PFSK-1 (cell line): Measurements from ENCODE around the gene SAA4.

Source experiments
- FOXP2 ChIP-seq: optimal IDR thresholded peaks from 2 replicates; pipeline ENCODE3; 2011; ENCODE audit warnings: borderline replicate concordance, control low read depth, inconsistent platforms; ENCODE audit not compliant: insufficient read depth; ENCODE audit errors: extremely low read length, extremely low read depth
- POLR2AphosphoS5 ChIP-seq: IDR thresholded peaks from 2 replicates; pipeline ENCODE4 v1.6.1; 2012; ENCODE audit warnings: low read depth, mild to moderate bottlenecking, control low read depth, low read length, moderate library complexity
- SIN3A ChIP-seq: IDR thresholded peaks from 2 replicates; pipeline ENCODE4 v1.6.1; 2012; ENCODE audit warnings: mild to moderate bottlenecking, low read length, moderate library complexity, borderline replicate concordance; ENCODE audit not compliant: insufficient read depth
- TAF1 ChIP-seq: IDR thresholded peaks from 2 replicates; pipeline ENCODE4 v1.6.1; 2012; ENCODE audit warnings: low read length, control low read depth, borderline replicate concordance; ENCODE audit not compliant: insufficient read depth
- TF ChIP-seq, protein P1 (sequence below), 2 experiments: IDR thresholded peaks; 2 replicates each; pipeline versions ENCODE4 v1.6.1 to v1.8.0; 2011 to 2012; ENCODE audit warnings: low read depth in 2 of 2, low read length in 2 of 2, control low read depth in 1 of 2, inconsistent platforms in 1 of 2, mild to moderate bottlenecking in 1 of 2, moderate library complexity in 1 of 2; ENCODE audit not compliant: insufficient read depth in 1 of 2

SAA4 gene

DNA sequence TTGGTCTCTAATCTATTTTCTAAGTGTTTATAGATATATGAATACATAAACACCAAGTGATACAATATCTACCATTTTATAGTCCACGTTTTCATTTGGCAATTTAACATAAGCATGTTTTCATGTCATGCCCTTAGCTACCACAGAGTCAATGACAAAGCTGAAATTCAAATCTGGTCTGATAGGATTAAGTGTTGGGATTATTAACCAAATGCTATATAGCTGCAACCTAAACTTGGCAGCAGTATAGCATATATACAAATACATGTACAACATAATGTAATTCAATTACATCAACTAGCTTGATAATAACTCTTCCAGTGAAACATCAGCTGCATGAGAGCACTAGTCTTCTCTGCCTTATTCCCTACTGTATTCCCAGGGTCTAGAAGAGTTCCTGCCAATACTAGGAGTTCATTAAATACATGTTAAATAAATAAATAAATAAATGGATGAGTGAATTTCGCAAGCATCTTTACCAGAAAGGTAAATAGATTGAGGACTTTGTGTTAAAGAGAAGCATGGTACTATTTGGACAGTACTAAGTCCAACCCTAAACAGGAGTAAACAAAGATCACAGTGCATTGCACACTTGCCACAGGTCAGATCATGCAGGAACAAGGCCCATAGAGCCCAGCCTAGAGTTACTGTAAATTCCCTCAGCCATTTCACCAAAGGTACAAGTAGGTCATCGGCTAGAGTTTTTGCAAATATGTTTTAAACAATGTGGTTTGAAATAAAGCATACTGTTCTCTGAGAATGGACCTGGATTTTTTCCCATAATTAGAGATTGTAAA lies 12.8 kb downstream of the SAA4 start:
- TF ChIP-seq POLR2AphosphoS5 (no peak), FOXP2 (no peak)

DNA sequence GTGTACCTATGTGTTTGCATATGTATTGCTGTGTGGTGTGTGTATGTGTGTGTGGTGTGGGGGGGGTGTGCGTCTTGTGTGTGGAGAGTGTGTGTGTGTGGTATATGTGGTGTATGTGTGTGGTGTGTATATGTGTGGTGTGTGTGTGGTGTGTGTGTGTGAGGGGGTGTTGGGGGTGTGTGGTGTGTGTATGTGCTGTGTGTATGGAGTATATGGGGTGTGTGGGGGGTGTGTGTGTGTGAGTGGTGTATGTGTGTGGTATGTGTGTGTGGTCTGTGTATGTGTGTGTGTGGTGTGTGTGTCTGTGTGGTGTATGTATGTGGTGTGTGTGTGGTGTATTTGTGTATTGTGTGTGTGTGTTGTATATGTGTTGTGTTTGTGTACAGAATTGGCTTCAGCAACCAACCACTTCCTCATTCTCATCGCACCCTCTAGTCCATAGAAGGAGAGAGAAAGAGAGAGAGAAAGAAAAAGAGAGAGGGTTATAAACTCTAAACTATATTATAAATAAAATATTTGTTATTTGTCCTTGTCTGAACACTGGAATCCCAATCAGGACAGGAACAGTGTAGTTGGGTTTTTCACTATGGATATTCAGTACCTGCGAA lies 13.7 kb downstream of the SAA4 start:
- TF ChIP-seq FOXP2 (no peak), POLR2AphosphoS5 (no peak), TAF1 (no peak), SIN3A (no peak)
- TF ChIP-seq, protein P1, sequence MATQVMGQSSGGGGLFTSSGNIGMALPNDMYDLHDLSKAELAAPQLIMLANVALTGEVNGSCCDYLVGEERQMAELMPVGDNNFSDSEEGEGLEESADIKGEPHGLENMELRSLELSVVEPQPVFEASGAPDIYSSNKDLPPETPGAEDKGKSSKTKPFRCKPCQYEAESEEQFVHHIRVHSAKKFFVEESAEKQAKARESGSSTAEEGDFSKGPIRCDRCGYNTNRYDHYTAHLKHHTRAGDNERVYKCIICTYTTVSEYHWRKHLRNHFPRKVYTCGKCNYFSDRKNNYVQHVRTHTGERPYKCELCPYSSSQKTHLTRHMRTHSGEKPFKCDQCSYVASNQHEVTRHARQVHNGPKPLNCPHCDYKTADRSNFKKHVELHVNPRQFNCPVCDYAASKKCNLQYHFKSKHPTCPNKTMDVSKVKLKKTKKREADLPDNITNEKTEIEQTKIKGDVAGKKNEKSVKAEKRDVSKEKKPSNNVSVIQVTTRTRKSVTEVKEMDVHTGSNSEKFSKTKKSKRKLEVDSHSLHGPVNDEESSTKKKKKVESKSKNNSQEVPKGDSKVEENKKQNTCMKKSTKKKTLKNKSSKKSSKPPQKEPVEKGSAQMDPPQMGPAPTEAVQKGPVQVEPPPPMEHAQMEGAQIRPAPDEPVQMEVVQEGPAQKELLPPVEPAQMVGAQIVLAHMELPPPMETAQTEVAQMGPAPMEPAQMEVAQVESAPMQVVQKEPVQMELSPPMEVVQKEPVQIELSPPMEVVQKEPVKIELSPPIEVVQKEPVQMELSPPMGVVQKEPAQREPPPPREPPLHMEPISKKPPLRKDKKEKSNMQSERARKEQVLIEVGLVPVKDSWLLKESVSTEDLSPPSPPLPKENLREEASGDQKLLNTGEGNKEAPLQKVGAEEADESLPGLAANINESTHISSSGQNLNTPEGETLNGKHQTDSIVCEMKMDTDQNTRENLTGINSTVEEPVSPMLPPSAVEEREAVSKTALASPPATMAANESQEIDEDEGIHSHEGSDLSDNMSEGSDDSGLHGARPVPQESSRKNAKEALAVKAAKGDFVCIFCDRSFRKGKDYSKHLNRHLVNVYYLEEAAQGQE (IDR thresholded peaks at IDR 0.05; ENCODE audit: insufficient read depth in 1 of 2, low read depth in 2 of 2, low read length in 2 of 2), result no peak

DNA sequence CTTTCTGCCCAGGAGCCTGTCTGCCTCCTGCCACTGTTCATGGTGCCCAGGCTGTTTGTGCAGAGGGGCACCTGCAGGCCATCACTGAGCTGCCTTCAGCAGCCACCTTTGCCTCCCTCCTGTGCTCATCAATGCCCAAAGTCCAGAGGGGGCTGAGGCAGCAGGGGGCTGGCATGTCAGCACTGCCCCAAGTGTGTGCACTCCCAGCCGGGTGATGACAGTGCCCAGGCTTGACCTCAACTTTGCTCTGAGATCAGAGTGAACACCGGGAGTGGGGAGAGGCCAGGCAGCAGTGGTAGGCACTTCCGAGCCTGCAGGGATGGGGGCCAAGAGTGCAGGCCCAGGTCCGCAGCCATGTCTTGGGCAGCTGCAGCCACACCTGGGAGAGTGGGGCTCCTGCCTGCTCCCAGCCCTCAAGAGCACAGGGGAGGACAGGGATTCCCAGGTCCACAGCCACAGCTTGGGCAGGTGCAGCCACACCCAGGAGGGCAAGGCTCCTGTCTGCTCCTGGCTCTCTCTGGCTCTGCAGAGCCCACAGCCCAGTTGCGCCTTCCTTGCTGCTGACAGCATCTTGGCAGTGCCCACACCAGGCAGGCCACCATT lies 15.2 kb downstream of the SAA4 start:
- TF ChIP-seq TAF1, result no peak
- TF ChIP-seq SIN3A, result no peak
- no peak for TF ChIP-seq POLR2AphosphoS5
- TF ChIP-seq, protein P1 (IDR thresholded peaks at IDR 0.05; ENCODE audit: insufficient read depth in 1 of 2, low read depth in 2 of 2, low read length in 2 of 2), result no peak
- TF ChIP-seq FOXP2, result no peak

DNA sequence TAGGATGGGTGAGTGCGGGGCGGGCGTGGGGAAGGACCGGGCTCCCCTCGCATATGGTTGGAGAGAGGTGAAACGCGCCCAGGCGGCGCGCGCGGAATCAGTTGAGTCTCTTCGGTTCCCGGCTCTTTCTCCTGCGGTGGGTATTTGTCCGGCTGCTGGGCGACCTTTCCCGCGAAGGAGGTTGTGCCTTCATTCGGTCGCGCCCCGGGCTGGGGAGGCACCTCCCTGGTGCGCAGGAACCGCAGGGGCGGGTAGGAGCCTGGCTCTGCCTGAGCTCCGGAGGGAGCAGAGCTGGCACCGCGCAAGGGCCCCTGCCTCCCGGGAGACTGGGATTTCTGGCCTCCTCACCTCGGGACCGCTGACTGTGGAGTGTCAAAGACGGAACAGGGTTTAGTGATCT lies 27.5 kb downstream of the SAA4 start:
- TF ChIP-seq, protein P1 (IDR thresholded peaks at IDR 0.05; ENCODE audit: insufficient read depth in 1 of 2, low read depth in 2 of 2, low read length in 2 of 2), result no peak
- TF ChIP-seq POLR2AphosphoS5, result no peak
- TF ChIP-seq SIN3A, result no peak
- TF ChIP-seq TAF1, result no peak
- no peak for TF ChIP-seq FOXP2

DNA sequence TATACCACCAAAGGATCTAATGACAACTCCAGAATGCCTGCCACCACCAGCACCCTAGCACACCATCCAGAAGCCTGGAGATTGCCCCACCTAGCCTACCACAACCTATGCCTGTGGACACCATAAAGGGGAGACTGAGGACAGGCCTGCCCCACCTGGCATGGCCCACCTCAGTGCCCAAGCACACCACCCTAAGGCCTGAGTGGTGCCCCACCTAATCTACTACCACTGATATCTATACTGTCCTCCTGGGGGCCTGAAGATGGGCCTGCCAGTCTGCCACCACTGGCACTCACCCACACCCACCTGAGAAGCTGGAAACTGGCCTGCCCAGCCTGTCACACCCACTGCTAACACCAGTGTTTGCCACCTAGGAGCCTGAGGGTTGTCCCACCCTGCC lies 31.8 kb downstream of the SAA4 start:
- TF ChIP-seq TAF1 (no peak), FOXP2 (no peak), SIN3A (no peak), POLR2AphosphoS5 (no peak)
- TF ChIP-seq, protein P1 (IDR thresholded peaks at IDR 0.05; ENCODE audit: insufficient read depth in 1 of 2, low read depth in 2 of 2, low read length in 2 of 2), result no peak
